Ovary (tissue), 3 donors: ENCODE measurements around the gene USF1.

Experiments used
- EP300 ChIP-seq: sonication (generic); formaldehyde crosslinking; IDR thresholded peaks from one replicate; pipeline ENCODE4 v1.6.1; 2017; ENCODE audit warnings: antibody characterized with exemption
- POLR2A ChIP-seq: fragments of 450-650 bp; IDR thresholded peaks from one replicate; pipeline ENCODE4 v1.6.1; 2017; ENCODE audit warnings: antibody characterized with exemption, mild to moderate bottlenecking, moderate library complexity
- TF ChIP-seq, protein P1 (sequence below), 3 donors: fragments of 450-650 bp in 2 of 3; fragments of 200-600 bp in 1 of 3; IDR thresholded peaks; one replicate each; pipeline versions ENCODE4 v1.5.1 to v1.8.0; 2016 to 2022; ENCODE audit warnings: antibody characterized with exemption in 3 of 3, mild to moderate bottlenecking in 1 of 3
- donor health status: DM: no; HTN: no; CAD: no.

DNA sequence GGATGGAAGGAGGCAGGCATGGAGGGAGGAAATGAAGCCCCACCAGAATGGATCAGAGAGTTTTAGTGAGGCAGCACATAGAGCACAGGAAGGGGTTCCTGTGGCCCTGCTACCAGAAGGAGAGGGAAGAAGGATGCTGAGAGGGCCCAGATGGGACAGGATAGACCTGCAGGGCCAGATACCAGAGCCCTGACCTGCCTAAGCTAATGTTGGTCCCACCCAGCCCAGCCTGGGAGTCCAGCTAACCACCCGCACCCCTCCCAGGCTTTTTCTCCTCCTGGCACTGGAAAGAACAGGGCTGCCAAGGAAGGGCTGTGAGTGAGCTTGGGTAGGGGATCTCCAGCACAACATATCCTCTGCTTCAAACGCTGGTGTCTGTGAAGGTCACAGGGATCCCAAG, 36.7 kb upstream of the USF1 start:
- TF ChIP-seq, protein P1, sequence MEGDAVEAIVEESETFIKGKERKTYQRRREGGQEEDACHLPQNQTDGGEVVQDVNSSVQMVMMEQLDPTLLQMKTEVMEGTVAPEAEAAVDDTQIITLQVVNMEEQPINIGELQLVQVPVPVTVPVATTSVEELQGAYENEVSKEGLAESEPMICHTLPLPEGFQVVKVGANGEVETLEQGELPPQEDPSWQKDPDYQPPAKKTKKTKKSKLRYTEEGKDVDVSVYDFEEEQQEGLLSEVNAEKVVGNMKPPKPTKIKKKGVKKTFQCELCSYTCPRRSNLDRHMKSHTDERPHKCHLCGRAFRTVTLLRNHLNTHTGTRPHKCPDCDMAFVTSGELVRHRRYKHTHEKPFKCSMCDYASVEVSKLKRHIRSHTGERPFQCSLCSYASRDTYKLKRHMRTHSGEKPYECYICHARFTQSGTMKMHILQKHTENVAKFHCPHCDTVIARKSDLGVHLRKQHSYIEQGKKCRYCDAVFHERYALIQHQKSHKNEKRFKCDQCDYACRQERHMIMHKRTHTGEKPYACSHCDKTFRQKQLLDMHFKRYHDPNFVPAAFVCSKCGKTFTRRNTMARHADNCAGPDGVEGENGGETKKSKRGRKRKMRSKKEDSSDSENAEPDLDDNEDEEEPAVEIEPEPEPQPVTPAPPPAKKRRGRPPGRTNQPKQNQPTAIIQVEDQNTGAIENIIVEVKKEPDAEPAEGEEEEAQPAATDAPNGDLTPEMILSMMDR (IDR thresholded peaks at IDR 0.05), result no peak
- TF ChIP-seq POLR2A (no peak), EP300 (no peak)
